Endodermal cell (in vitro differentiated cells): ENCODE results near the gene GZMB. TPM values are rescaled to one million over a fixed set of nuclear protein-coding genes. Genes with fewer than 3 reads are reported as not detected.

Source experiments
- DNase-seq: peaks from one replicate; pipeline ENCODE4 v3.0.0-alpha.2; 2017
- H3K27ac ChIP-seq: 2 replicates; pipeline ENCODE4 v1.5.1; 2013; ENCODE audit warnings: mild to moderate bottlenecking, low read depth, low read length, moderate library complexity
- H3K27me3 ChIP-seq: 2 replicates; pipeline ENCODE4 v1.6.1; 2013; ENCODE audit warnings: mild to moderate bottlenecking, low read length, moderate library complexity; ENCODE audit not compliant: insufficient read depth, control insufficient read depth, poor library complexity, severe bottlenecking
- H3K36me3 ChIP-seq: 2 replicates; pipeline ENCODE4 v1.7.0; 2013; ENCODE audit warnings: mild to moderate bottlenecking, low read length, moderate library complexity; ENCODE audit not compliant: control insufficient read depth, insufficient read depth
- H3K4me1 ChIP-seq: one replicate; pipeline ENCODE4 v1.7.0; 2013; ENCODE audit warnings: low read length; ENCODE audit not compliant: control insufficient read depth, insufficient read depth
- H3K4me3 ChIP-seq: 2 replicates; pipeline ENCODE4 v1.5.1; 2013; ENCODE audit warnings: mild to moderate bottlenecking, low read length, moderate library complexity
- H3K9ac ChIP-seq: 2 replicates; pipeline ENCODE4 v1.6.1; 2013; ENCODE audit warnings: mild to moderate bottlenecking, low read length, moderate library complexity; ENCODE audit not compliant: poor library complexity, severe bottlenecking; ENCODE audit errors: extremely low read depth
- H3K9me3 ChIP-seq: 2 replicates; pipeline ENCODE4 v1.6.1; 2013; ENCODE audit warnings: mild to moderate bottlenecking, low read length, moderate library complexity; ENCODE audit not compliant: control insufficient read depth
- H3K27ac Mint-ChIP-seq: 2 replicates; pipeline ENCODE4 v1.8.0; 2020; ENCODE audit warnings: mixed read lengths
- H3K27me3 Mint-ChIP-seq: 2 replicates; pipeline ENCODE4 v1.8.0; 2021; ENCODE audit warnings: mild to moderate bottlenecking, mixed read lengths; ENCODE audit not compliant: insufficient read depth
- H3K36me3 Mint-ChIP-seq: 2 replicates; pipeline ENCODE4 v1.8.0; 2020; ENCODE audit warnings: low read depth, mixed read lengths
- H3K4me1 Mint-ChIP-seq: 2 replicates; pipeline ENCODE4 v1.8.0; 2020; ENCODE audit warnings: mixed read lengths
- H3K4me3 Mint-ChIP-seq: 2 replicates; pipeline ENCODE4 v1.8.0; 2020; ENCODE audit warnings: mild to moderate bottlenecking, moderate library complexity, mixed read lengths
- H3K9me3 Mint-ChIP-seq: 2 replicates; pipeline ENCODE4 v1.8.0; 2020; ENCODE audit warnings: mild to moderate bottlenecking, mixed read lengths
- CTCF ChIP-seq: fragments of 200-600 bp; sonication (generic); conservative IDR thresholded peaks from 2 replicates; pipeline ENCODE4 v1.5.0; 2021; ENCODE audit warnings: antibody characterized with exemption, mild to moderate bottlenecking
- WGBS, 2 experiments: methylation state at CpG; one replicate each; pipeline versions ENCODE4 v1.1.5 to v1.1.7; 2013; ENCODE audit warnings: missing lambda C conversion rate in 2 of 2, mixed read lengths in 1 of 2; ENCODE audit not compliant: insufficient coverage in 1 of 2, insufficient read length in 1 of 2; 5-methylcytosine and 5-hydroxymethylcytosine counted together
- total RNA-seq, 2 donors: library from RNA; stranded (reverse); fragmentation: NEBNext Ultra II Directional in 1 of 2; extraction: Animal tissue kit (Norgen Biotek cat#: 25700) in 1 of 2; gene quantifications; 2 replicates in 1 of 2; 3 replicates in 1 of 2; pipeline ENCODE4 v1.2.1, GENCODE V29; 2021

The GZMB gene
- total RNA-seq, 2 donors from 2014 or later = not detected

DNA sequence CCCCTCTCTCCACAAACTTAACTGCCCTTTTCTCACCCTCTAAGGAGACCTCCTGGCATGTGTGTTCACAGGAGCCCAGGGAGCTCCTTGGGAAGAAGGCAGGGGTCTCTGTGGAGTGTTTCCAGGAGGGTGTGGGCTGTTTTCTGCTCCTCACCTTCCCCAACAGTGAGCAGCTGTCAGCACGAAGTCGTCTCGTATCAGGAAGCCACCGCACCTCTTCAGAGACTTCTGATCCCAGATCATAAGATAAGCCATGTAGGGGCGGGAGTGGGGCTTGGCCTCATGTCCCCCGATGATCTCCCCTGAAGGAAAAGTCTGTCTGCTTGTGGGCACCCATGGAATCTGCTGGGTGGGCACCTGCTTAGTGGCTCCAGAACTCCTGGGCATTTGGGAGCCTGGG lies 1.2 kb downstream of the GZMB start:
- WGBS, 2 experiments = 68 to 73% methylated on average over 6 of the region's 6 CpGs
- no peak for DNase-seq
- Histone ChIP-seq H3K27ac (no peak overlapping the region), H3K4me1 (no peaks in the 10 kb centered on the region), H3K4me3 (no peak overlapping the region), H3K9ac (no peak overlapping the region), H3K36me3 (no peaks in the 10 kb centered on the region), H3K27me3 (no peaks in the 10 kb centered on the region), H3K9me3 (no peaks in the 10 kb centered on the region)
- Mint-ChIP-seq H3K36me3 (no peaks in the 10 kb centered on the region), H3K4me1 (no peaks in the 10 kb centered on the region), H3K9me3 (no peaks in the 10 kb centered on the region), H3K27me3 (no peaks in the 10 kb centered on the region), H3K4me3 (no peak overlapping the region), H3K27ac (no peak overlapping the region)
- TF ChIP-seq CTCF = no peak

DNA sequence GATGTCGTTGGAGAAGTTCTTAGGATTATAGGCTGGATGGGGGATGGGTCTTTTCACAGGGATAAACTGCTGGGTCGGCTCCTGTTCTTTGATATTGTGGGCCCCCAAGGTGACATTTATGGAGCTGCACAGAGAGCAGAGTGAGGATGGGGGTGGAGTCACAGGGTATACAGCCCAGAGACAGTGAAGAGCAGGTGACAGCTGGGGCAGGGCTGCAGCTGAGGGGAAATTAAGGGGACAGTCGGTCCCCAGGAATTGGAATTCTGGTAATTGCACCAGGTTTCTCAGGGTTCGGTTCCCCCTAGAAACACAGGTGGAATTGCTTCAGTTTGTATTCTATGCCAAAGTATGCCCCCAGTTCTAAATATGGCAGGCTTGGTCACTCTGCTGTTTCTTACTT lies 1.7 kb downstream of the GZMB start:
- Mint-ChIP-seq H3K9me3 (no peaks in the 10 kb centered on the region), H3K27ac (no peak overlapping the region), H3K4me3 (no peak overlapping the region), H3K36me3 (no peaks in the 10 kb centered on the region), H3K4me1 (no peaks in the 10 kb centered on the region), H3K27me3 (no peaks in the 10 kb centered on the region)
- no peaks in the 10 kb centered on the region for H3K36me3 ChIP-seq
- no peak for DNase-seq
- H3K27me3 ChIP-seq = no peaks in the 10 kb centered on the region
- H3K9ac ChIP-seq = no peak overlapping the region
- H3K9me3 ChIP-seq = no peaks in the 10 kb centered on the region
- no peaks in the 10 kb centered on the region for H3K4me1 ChIP-seq
- H3K27ac ChIP-seq = no peak overlapping the region
- no peak overlapping the region for H3K4me3 ChIP-seq
- WGBS, 2 experiments = 85 to 100% methylated on average over 1 to 4 of the region's 4 CpGs
- TF ChIP-seq CTCF = no peak

DNA sequence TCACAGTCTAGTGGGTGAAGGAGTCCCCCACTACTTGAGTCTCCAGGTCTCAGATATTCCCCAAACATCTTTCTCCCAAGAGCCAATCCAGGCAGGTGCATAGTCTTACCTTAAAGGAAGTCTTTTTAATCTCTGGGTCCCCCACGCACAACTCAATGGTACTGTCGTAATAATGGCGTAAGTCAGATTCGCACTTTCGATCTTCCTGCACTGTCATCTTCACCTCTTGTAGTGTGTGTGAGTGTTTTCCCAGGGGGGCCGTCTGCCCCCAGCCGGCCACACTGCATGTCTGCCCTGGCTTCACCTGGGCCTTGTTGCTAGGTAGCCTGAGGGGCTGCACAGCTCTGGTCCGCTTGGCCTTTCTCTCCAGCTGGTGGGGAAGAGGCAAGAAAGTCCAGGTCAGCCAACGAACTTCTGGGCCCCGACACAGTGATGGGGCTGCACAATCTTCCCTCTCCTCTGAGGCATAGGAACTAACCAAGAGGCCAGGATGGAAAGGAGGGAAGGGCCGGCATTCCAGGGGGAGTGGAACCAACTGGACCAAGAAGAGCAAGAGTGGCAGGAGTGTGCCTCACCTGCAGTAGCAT lies 2.1 kb downstream of the GZMB start:
- H3K4me3 ChIP-seq = no peak overlapping the region
- no peak overlapping the region for H3K4me3 Mint-ChIP-seq
- H3K9me3 ChIP-seq = no peaks in the 10 kb centered on the region
- 88% methylated on average over 11 of the region's 11 CpGs; no CpG with 5 or more reads in 1 of the 2 experiments for WGBS, 2 experiments
- no peak for TF ChIP-seq CTCF
- no peaks in the 10 kb centered on the region for H3K4me1 ChIP-seq
- no peak overlapping the region for H3K9ac ChIP-seq
- H3K27ac ChIP-seq = no peak overlapping the region
- no peaks in the 10 kb centered on the region for H3K36me3 Mint-ChIP-seq
- no peaks in the 10 kb centered on the region for H3K4me1 Mint-ChIP-seq
- no peaks in the 10 kb centered on the region for H3K9me3 Mint-ChIP-seq
- H3K27me3 Mint-ChIP-seq = no peaks in the 10 kb centered on the region
- no peak for DNase-seq
- H3K27me3 ChIP-seq = no peaks in the 10 kb centered on the region
- H3K27ac Mint-ChIP-seq = no peak overlapping the region
- H3K36me3 ChIP-seq = no peaks in the 10 kb centered on the region
